Islet precursor cell (in vitro differentiated cells): Measurements from ENCODE around the gene APOC1.

Source experiments
- DNase-seq: peaks from one replicate; pipeline ENCODE4 v3.0.0-alpha.2; 2018

APOC1 gene

GRCh38 chr19:44959691-44960090 is 45.3 kb downstream of the APOC1 start:
- DNase-seq, result no peak

GRCh38 chr19:44960906-44961728 is 46.7 kb downstream of the APOC1 start:
- no peak for DNase-seq

- DNase-seq, result no peak
Measured at GRCh38 chr19:44961821-44962220, 47.4 kb downstream of the APOC1 start.

GRCh38 chr19:44968118-44968517 is 53.7 kb downstream of the APOC1 start:
- no peak for DNase-seq

GRCh38 chr19:44968670-44969069 is 54.3 kb downstream of the APOC1 start:
- DNase-seq, result no peak
